Smooth muscle cell (in vitro differentiated cells): ENCODE measurements around the gene BEAN1. TPM values are rescaled to one million over a fixed set of nuclear protein-coding genes. Genes with fewer than 3 reads are reported as not detected.

Source experiments
- DNase-seq: peaks from one replicate; lab custom pipeline; 2025; ENCODE audit not compliant: unreplicated experiment; lab: John Stamatoyannopoulos, UW
- H2AFZ ChIP-seq: fragments of 200-600 bp; sonication (generic); 2 replicates; pipeline ENCODE4 v1.6.0; 2016; ENCODE audit warnings: antibody characterized with exemption, low read depth, mild to moderate bottlenecking
- H3F3A ChIP-seq: fragments of 200-600 bp; sonication (generic); 2 replicates; pipeline ENCODE4 v1.6.0; 2017; ENCODE audit warnings: antibody characterized with exemption, low read depth
- H3K27ac ChIP-seq: fragments of 200-600 bp; sonication (generic); 2 replicates; pipeline ENCODE4 v1.5.1; 2016; ENCODE audit warnings: low read depth, mild to moderate bottlenecking
- H3K27me3 ChIP-seq: fragments of 200-600 bp; sonication (generic); 2 replicates; pipeline ENCODE4 v1.6.1; 2016; ENCODE audit warnings: low read depth, mild to moderate bottlenecking
- H3K36me3 ChIP-seq: fragments of 200-600 bp; sonication (generic); 2 replicates; pipeline ENCODE4 v1.5.1; 2016; ENCODE audit warnings: low read depth
- H3K4me1 ChIP-seq: fragments of 200-600 bp; sonication (generic); 2 replicates; pipeline ENCODE4 v1.5.1; 2016; ENCODE audit warnings: low read depth
- H3K4me2 ChIP-seq: fragments of 200-600 bp; sonication (generic); 2 replicates; pipeline ENCODE4 v1.6.0; 2016; ENCODE audit warnings: mild to moderate bottlenecking
- H3K4me3 ChIP-seq: fragments of 200-600 bp; sonication (generic); 2 replicates; pipeline ENCODE4 v1.5.1; 2016; ENCODE audit warnings: mild to moderate bottlenecking
- H3K79me2 ChIP-seq: fragments of 200-600 bp; sonication (generic); 2 replicates; pipeline ENCODE4 v1.6.0; 2016; ENCODE audit warnings: low read depth, mild to moderate bottlenecking
- H3K9ac ChIP-seq: fragments of 200-600 bp; sonication (generic); 2 replicates; pipeline ENCODE4 v1.6.0; 2016; ENCODE audit warnings: low read depth
- H3K9me3 ChIP-seq: fragments of 200-600 bp; sonication (generic); replicated peaks from 2 replicates; pipeline ENCODE4 v1.5.1; 2016; ENCODE audit warnings: low read depth
- H4K20me1 ChIP-seq: fragments of 200-600 bp; sonication (generic); 2 replicates; pipeline ENCODE4 v1.6.0; 2016; ENCODE audit warnings: low read depth
- WGBS: methylation state at CpG from one replicate; pipeline ENCODE4 v1.1.7; 2016; ENCODE audit warnings: low lambda C conversion rate; 5-methylcytosine and 5-hydroxymethylcytosine counted together
- polyA plus RNA-seq: library from polyadenylated mRNA; unstranded; fragments of >200 nt; fragmentation: Nextera tagmentation; extraction: Ambion mirVana; gene quantifications from 2 replicates; pipeline ENCODE4 v1.2.1, GENCODE V29; 2016
- total RNA-seq: library from RNA; depleted of rRNA; stranded (reverse); fragments of >200 nt; gene quantifications from 2 replicates; pipeline ENCODE4 v1.2.3, GENCODE V29; 2014
- TF ChIP-seq, protein P1 (sequence below): fragments of 200-600 bp; sonication (generic); IDR thresholded peaks from 2 replicates; pipeline ENCODE4 v1.5.1; 2017; ENCODE audit warnings: borderline replicate concordance, mild to moderate bottlenecking, antibody characterized with exemption; ENCODE audit not compliant: insufficient read depth, poor library complexity, severe bottlenecking

The BEAN1 gene
- total and polyA plus RNA-seq, 2 experiments from 2014 or later = 0.94 to 4.9 TPM

DNA sequence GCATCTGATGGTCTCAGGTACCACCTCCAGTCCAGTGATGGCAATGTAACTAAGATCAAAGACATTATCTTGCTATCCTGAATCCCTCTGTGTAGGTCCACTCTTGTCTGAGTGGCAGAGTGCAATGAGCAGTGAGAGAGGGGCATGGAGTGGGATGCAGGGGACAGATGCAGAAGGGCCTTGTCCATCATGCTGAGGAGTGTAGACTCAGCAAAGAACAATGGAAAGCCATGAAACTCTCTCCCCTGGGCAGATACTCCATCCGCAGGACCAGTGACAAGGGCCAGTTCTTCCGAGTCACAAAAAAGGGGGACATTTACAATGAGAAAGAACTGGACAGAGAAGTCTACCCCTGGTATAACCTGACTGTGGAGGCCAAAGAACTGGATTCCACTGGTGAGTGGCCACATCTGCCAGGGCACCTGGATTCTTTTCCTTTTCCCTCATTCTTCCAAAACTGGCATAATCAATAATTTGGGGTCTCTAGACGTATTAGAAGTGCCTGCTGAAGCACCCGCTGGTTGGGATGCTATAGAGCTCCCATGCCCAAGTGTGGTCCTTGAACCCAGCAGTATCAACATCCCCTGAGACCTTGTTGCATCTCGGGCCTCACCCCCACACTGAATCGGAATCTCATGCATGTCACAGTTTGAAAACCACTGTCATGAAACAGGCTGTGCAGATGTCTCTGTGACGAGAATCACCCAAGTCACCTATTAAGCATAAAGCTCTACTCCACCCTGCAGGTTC is 31.1 kb upstream of the BEAN1 start:
- Histone ChIP-seq H3K9ac (no peak overlapping the region), H3K79me2 (no peaks in the 10 kb centered on the region), H3K9me3 (no peaks in the 10 kb centered on the region), H3K27ac (no peak overlapping the region), H3K36me3 (no peaks in the 10 kb centered on the region), H2AFZ (no peak overlapping the region), H3K4me3 (no peak overlapping the region), H3K4me2 (no peak overlapping the region), H3F3A (no peaks in the 10 kb centered on the region), H3K4me1 (no peaks in the 10 kb centered on the region), H3K27me3 (no peaks in the 10 kb centered on the region), H4K20me1 (no peaks in the 10 kb centered on the region)
- 92% methylated on average over 7 of the region's 7 CpGs for WGBS
- TF ChIP-seq, protein P1, sequence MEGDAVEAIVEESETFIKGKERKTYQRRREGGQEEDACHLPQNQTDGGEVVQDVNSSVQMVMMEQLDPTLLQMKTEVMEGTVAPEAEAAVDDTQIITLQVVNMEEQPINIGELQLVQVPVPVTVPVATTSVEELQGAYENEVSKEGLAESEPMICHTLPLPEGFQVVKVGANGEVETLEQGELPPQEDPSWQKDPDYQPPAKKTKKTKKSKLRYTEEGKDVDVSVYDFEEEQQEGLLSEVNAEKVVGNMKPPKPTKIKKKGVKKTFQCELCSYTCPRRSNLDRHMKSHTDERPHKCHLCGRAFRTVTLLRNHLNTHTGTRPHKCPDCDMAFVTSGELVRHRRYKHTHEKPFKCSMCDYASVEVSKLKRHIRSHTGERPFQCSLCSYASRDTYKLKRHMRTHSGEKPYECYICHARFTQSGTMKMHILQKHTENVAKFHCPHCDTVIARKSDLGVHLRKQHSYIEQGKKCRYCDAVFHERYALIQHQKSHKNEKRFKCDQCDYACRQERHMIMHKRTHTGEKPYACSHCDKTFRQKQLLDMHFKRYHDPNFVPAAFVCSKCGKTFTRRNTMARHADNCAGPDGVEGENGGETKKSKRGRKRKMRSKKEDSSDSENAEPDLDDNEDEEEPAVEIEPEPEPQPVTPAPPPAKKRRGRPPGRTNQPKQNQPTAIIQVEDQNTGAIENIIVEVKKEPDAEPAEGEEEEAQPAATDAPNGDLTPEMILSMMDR = no peak
- DNase-seq = no peak

DNA sequence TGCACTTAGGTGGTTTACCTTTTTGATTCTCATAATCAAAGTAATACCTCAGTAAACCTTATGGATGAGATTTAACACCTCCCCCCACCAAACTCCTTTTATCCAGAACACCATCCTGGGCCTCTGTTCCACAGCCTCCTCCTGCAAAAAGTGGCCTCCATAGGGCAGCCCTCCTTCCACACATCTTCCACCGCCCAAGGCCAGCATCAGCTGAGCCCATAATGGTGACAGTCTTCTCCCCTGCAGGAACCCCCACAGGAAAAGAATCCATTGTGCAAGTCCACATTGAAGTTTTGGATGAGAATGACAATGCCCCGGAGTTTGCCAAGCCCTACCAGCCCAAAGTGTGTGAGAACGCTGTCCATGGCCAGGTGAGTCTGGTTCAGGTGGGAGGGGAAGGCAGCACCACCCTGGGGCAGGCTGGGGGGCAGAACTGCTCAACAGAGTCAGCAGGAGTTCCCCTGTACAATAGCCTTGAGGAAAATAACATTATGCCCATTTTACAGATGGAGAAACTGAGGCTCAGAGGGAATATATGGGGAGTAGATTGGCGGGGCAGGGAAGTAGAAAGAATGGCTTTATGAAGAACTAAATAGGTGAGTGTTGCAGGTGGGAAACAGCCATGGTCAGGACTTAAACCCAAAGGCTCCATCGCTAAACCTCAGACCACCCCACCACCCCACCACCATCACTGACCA is 29.2 kb upstream of the BEAN1 start:
- Histone ChIP-seq H2AFZ (no peak overlapping the region), H3K4me3 (no peak overlapping the region), H3K27ac (no peak overlapping the region), H3K9me3 (no peaks in the 10 kb centered on the region), H3F3A (no peaks in the 10 kb centered on the region), H3K4me1 (no peaks in the 10 kb centered on the region), H3K9ac (no peak overlapping the region), H3K4me2 (no peak overlapping the region), H3K27me3 (no peaks in the 10 kb centered on the region), H3K36me3 (no peaks in the 10 kb centered on the region), H3K79me2 (no peaks in the 10 kb centered on the region), H4K20me1 (no peaks in the 10 kb centered on the region)
- 96% methylated on average over 5 of the region's 5 CpGs for WGBS
- DNase-seq = no peak
- TF ChIP-seq, protein P1 = no peak

DNA sequence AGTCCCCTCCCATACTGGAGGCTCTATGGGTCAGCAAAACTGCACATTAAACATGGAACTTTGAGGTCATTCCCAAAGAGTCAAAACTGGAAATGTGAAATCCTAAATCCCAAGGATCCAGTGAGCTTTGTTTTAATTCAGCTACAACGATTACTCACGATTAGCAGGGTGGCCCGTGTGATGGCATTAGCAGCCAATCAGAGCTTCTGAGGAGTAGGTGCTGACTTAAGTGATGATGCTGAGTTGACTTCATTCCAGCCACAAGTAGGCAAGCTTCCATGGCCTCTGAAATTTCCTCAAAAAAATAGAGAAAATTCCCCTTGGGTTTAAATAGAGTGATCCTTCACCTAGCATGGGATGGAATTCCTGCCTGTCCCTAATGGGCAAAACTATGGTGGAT is 28.1 kb upstream of the BEAN1 start:
- no peaks in the 10 kb centered on the region for H3F3A ChIP-seq
- no peak overlapping the region for H3K4me3 ChIP-seq
- TF ChIP-seq, protein P1 = no peak
- no peaks in the 10 kb centered on the region for H3K79me2 ChIP-seq
- no peaks in the 10 kb centered on the region for H3K4me1 ChIP-seq
- no peak for DNase-seq
- H3K27me3 ChIP-seq = no peaks in the 10 kb centered on the region
- no peak overlapping the region for H3K4me2 ChIP-seq
- H3K27ac ChIP-seq = no peak overlapping the region
- no peaks in the 10 kb centered on the region for H3K9me3 ChIP-seq
- 93% methylated on average over 3 of the region's 3 CpGs for WGBS
- H3K36me3 ChIP-seq = no peaks in the 10 kb centered on the region
- no peaks in the 10 kb centered on the region for H4K20me1 ChIP-seq
- H2AFZ ChIP-seq = no peak overlapping the region
- H3K9ac ChIP-seq = no peak overlapping the region
